Small intestine (tissue), 7 donors: ENCODE measurements around the gene OTOG. TPM values are rescaled to one million over a fixed set of nuclear protein-coding genes. Genes with fewer than 3 reads are reported as not detected.

Experiments used
- DNase-seq, 2 donors: peaks; one replicate each; pipeline versions ENCODE4 v3.0.0 to v3.0.0-alpha.2; 2013
- FAIRE-seq: peaks from 2 replicates; lab custom pipeline; 2012; peaks lifted over from hg19 to GRCh38; lab: Jason Lieb, UNC
- H3K27ac ChIP-seq, 3 donors: one replicate each; pipeline ENCODE4 v1.5.1; 2013; ENCODE audit warnings: low read length in 2 of 3, mild to moderate bottlenecking in 2 of 3, control low read depth in 1 of 3, inconsistent platforms in 1 of 3, low read depth in 1 of 3, moderate library complexity in 1 of 3
- H3K27me3 ChIP-seq, 3 donors: one replicate each; pipeline ENCODE4 v1.6.1; 2013; ENCODE audit warnings: low read length in 3 of 3, inconsistent platforms in 1 of 3; ENCODE audit not compliant: control insufficient read depth in 3 of 3, insufficient read depth in 3 of 3
- H3K36me3 ChIP-seq, 3 donors: one replicate each; pipeline ENCODE4 v1.6.1; 2013; ENCODE audit warnings: low read length in 3 of 3, inconsistent platforms in 1 of 3, low read depth in 1 of 3, mild to moderate bottlenecking in 1 of 3, moderate library complexity in 1 of 3; ENCODE audit not compliant: control insufficient read depth in 3 of 3, insufficient read depth in 2 of 3
- H3K4me1 ChIP-seq, 3 donors: one replicate each; pipeline ENCODE4 v1.6.1; 2013; ENCODE audit warnings: low read length in 2 of 3, inconsistent platforms in 1 of 3, low read depth in 1 of 3, mild to moderate bottlenecking in 1 of 3, moderate library complexity in 1 of 3; ENCODE audit not compliant: control insufficient read depth in 3 of 3, insufficient read depth in 2 of 3
- H3K4me3 ChIP-seq, 3 donors: one replicate each; pipeline ENCODE4 v1.5.1; 2013; ENCODE audit warnings: low read length in 3 of 3, control low read depth in 1 of 3, inconsistent platforms in 1 of 3, low read depth in 1 of 3, mild to moderate bottlenecking in 1 of 3, moderate library complexity in 1 of 3
- H3K9me3 ChIP-seq, 2 donors: one replicate each; pipeline ENCODE4 v1.6.1; 2013; ENCODE audit warnings: low read depth in 1 of 2, low read length in 1 of 2; ENCODE audit not compliant: control insufficient read depth in 2 of 2, insufficient read depth in 1 of 2
- WGBS, 3 donors: extraction: QIAGEN DNeasy Blood & Tissue Kit; methylation state at CpG; one replicate each; pipeline ENCODE4 v1.1.7; 2013; 5-methylcytosine and 5-hydroxymethylcytosine counted together
- polyA plus RNA-seq, 4 donors: library from polyadenylated mRNA; stranded (reverse) in 3 of 4; unstranded in 1 of 4; fragments of 200-250 nt in 3 of 4; fragments of 120-200 nt in 1 of 4; gene quantifications; one replicate each; pipeline versions ENCODE4 v1.2.1 to v1.2.3, GENCODE V29; 2013
- donor health status: healthy with polysubstance abuse.
- donor health status: control.
- donor health status: control.
- donor health status: Bipolar disorder and iron deficiency.
- donor health status: healthy.

OTOG gene
- polyA plus RNA-seq, 4 donors, result 0.04 TPM; not detected in 2

DNA sequence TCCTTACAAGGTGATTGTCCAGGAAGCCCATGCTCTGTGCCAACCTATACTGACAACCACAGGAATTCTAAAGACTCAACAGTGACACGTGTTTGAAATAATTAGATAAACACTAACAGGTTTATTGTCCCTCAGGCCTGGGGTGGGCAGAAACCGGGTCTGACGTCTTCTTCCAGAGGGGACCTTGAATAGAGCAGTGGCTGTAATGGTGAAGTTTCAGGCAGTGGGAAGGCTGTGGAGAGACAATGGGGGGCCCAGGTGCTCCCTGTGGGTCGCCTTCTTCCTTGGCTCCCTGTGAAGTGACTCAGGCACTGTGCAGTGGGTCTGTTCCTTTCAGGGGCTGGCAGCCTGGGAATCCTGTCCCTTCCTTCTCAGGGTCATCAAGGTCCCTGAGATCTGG, 54.6 kb downstream of the OTOG start:
- H3K9me3 ChIP-seq, result no peaks in the 10 kb centered on the region
- 58 to 64% (median 63%) methylated on average over 4 of the region's 4 CpGs for WGBS, 3 donors
- H3K4me1 ChIP-seq, result no peaks in the 10 kb centered on the region
- no peak overlapping the region for H3K27ac ChIP-seq
- H3K4me3 ChIP-seq, result no peak overlapping the region
- FAIRE-seq, result no peak
- no peak for DNase-seq
- H3K36me3 ChIP-seq, result no peaks in the 10 kb centered on the region
- H3K27me3 ChIP-seq, result peaks cover 0 to 10% (median 0%) of the 10 kb centered on the region in 3 donors

DNA sequence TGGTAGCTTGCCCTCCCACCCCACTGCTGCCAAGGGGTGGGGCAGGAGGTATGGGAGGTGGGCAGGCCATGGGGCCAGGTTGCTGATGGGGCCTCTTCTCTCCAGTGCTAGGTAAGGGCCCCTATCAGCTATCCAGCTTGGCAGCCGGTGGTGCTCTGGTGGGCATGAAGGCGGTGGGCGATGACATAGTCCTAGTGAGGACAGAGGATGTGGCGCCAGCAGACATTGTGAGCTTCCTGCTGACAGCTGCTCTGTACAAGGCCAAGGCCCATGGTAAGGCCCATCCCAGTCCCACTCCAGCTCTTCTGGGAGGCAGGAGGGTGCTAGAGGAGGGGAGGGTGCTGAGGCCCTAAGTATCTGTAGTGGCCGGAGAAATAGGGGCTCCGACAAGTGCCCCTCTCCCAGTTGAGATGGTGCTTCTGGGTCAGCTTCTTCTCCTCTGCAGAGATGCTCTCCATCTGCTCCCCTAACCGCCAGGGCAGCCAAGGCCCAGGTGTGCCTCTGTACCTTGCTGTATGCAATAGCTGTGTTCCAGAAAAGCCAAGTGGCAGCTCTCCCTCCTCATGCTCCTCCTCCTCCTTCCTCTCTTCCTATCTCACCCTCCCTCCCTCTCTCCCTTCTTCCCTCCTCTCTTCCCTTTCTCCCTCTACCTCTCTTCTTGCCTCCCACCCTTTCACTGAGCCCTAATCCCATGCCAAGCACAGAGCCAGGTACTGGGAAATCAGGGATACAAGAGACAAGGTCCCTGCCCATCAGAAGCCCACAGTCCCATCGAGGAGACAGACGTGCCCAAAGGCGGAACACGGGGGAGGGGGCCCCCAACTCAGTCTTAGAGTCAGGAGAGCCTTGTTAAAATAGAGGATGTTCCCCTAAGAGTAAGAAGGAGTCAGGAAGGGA, 55.3 kb downstream of the OTOG start:
- no peak for FAIRE-seq
- no peaks in the 10 kb centered on the region for H3K4me1 ChIP-seq
- no peaks in the 10 kb centered on the region for H3K36me3 ChIP-seq
- peaks cover 0 to 10% (median 0%) of the 10 kb centered on the region in 3 donors for H3K27me3 ChIP-seq
- DNase-seq, result no peak
- WGBS, 3 donors, result 84 to 85% (median 85%) methylated on average over 9 to 11 of the region's 11 CpGs
- no peaks in the 10 kb centered on the region for H3K9me3 ChIP-seq
- no peak overlapping the region for H3K27ac ChIP-seq
- H3K4me3 ChIP-seq, result no peak overlapping the region

DNA sequence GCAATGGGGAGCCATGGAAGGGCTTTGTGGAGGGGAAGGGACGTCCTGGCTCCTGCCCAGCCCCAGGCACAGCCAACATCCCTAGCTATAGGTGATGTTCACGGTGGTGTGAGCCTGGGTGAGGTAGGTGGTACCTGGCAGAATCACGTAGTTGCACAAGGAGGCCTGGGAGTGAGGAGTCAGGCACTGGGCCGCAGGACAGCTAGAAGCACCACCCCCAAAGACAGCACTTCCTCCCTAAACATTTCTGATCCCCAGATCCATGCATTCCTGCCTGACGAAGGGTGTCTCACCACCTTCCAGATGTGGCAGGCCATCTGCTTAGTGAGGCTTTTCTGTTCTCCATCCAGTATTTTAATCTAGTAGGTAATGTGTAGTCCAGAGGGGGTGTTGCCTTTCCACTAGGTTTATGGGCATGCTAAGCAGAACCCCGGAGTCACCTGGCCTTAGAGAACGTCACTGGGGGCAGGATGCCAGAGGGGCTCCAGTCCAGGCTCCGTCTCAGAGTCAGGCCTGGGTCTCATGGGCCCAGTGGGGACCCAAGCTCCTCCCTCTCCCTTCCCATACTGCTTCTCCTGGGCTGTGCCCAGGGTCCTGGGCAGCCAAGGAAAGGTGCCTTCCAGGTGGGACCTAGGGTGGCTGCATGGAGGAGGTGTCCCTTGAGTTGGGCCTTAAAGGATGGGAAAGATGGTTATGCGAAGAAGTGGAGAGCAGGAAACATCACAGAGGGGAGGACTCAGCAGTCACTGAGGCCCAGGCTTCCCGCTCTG, 56.2 kb downstream of the OTOG start:
- WGBS, 3 donors, result 60 to 72% (median 63%) methylated on average over 10 of the region's 10 CpGs
- FAIRE-seq, result no peak
- no peak for DNase-seq

DNA sequence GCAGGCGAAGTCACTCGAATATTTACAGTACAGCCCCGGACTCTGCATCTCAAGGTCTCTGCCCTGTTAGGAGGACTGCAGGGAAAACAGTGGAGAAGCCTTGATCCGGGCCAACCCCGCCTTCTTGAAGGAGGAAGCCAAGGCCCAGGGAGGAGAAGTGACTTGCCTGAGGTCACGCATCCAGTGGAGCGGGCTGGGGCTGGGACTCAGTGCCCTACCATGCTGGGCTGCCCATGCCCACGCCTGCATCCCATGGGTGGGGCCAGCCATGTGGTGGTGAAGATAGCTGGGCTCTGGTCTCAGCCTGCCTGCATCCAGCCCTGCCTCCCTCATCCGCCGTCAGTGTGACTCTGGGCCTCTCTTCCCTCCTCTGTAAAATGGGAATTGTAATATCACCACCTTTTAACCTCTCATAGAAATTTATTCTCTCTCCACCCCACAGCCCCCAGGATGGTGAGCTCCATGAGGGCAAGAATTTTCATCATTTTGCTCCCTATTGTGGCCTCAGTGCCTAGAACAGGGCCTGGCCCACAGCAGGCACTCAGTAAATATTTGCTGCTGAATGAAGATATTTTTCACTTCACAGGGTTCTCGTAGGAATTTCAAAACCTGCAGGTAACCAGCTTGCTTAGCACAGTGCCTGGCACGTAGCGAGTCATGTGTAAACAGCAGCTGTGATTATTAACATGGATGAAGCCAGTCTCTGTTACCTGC, 57.3 kb downstream of the OTOG start:
- Histone ChIP-seq H3K27me3 (peaks cover 0 to 10% (median 0%) of the 10 kb centered on the region in 3 donors), H3K27ac (no peak overlapping the region), H3K4me3 (no peak overlapping the region), H3K36me3 (no peaks in the 10 kb centered on the region), H3K9me3 (no peaks in the 10 kb centered on the region), H3K4me1 (no peaks in the 10 kb centered on the region)
- 65 to 69% (median 69%) methylated on average over 13 of the region's 13 CpGs for WGBS, 3 donors
- no peak for DNase-seq
- no peak for FAIRE-seq

More for the DNA sequence above, 56.2 kb downstream of the OTOG start:
- Histone ChIP-seq H3K4me1 (no peaks in the 10 kb centered on the region), H3K4me3 (no peak overlapping the region), H3K36me3 (no peaks in the 10 kb centered on the region), H3K27ac (no peak overlapping the region), H3K27me3 (peaks cover 0 to 10% (median 0%) of the 10 kb centered on the region in 3 donors), H3K9me3 (no peaks in the 10 kb centered on the region)

DNA sequence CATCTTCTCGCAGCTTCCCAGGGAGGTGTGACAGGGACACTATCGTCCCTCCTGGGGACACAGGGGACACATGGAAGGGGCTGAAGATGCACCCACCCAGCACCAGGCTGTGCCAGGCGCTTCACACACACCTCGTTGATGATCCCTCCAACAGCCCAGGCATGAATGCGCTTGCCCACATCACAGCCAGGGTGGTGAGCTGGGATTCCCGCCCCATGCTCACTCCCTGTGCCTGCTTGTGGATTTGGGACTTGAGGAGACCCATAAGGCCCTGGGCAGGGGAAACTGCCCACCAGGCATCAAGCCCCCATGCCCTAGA, 57.8 kb downstream of the OTOG start:
- FAIRE-seq (no peak), DNase-seq (no peak)
- no peak overlapping the region for H3K4me3 ChIP-seq
- no peaks in the 10 kb centered on the region for H3K9me3 ChIP-seq
- WGBS, 3 donors, result 60 to 73% (median 64%) methylated on average over 6 of the region's 6 CpGs
- H3K4me1 ChIP-seq, result no peaks in the 10 kb centered on the region
- peaks cover 0 to 6% (median 0%) of the 10 kb centered on the region in 3 donors for H3K27me3 ChIP-seq
- H3K36me3 ChIP-seq, result no peaks in the 10 kb centered on the region
- no peak overlapping the region for H3K27ac ChIP-seq

DNA sequence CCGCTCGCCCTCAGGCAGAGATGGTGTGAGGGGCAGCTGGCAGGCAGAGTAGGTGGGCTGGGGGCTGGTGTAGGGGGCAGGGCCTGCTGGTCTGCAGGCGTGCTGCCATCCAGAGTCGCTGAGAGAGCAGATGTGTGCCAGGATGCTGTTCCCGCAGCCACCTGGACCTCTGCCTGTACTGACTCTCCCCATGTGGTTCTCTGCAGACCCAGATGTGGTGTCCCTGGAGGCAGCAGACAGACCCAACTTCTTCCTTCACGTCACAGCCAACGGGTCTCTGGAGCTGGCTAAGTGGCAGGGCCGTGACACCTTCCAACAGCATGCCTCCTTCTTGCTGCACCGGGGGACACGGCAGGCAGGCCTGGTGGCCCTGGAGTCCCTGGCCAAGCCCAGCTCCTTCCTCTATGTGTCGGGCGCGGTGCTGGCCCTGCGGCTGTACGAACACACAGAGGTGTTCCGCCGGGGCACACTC, 58.6 kb downstream of the OTOG start:
- no peak overlapping the region for H3K27ac ChIP-seq
- FAIRE-seq (no peak), DNase-seq (no peak)

DNA sequence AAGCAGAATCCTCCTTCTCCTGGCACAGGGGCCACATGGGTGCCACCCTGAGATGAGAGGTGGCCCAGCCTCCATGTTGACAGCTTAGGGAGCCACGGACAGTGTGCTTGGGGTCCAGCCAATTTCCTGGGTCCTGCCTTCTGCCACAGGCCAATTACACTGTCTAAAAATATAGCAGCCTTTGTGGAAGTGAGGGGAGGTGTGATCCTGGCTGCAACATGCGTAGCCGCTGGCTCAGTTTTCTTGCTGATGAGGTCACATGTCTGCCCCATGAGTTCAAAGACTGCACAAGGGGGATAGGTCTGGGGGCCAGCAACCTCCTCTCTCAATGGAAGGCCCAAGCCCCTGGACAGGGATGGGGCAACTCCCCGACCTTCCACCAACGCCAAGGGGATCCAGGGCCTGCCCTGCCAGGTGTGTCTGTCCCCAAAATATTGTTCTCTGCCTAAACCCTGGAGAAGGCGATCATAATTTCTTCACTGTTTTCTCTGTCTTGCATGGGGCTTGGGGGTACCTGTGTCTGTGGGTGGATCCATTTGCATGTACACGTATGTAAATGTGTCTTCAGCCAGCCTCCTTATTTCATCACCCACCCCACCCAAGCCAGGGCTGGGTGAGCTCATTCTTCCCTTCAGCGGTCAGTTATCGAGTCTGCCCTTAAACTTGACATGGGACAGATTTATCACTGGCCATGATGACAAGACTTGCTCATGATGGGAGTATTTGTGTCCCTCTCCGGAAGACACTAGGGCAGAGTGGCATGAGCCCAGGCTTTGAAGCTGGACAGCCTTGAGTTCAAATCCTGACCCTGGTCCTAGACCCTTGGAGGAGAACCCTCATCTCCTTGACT, 59.4 kb downstream of the OTOG start:
- FAIRE-seq, result no peak
- no peak for DNase-seq
- H3K4me3 ChIP-seq, result no peak overlapping the region
- H3K9me3 ChIP-seq, result no peaks in the 10 kb centered on the region
- WGBS, 3 donors, result 64 to 71% (median 68%) methylated on average over 10 of the region's 10 CpGs
- no peaks in the 10 kb centered on the region for H3K36me3 ChIP-seq
- no peak overlapping the region for H3K27ac ChIP-seq
- H3K27me3 ChIP-seq, result no peaks in the 10 kb centered on the region
- H3K4me1 ChIP-seq, result no peaks in the 10 kb centered on the region

More for the DNA sequence above, 58.6 kb downstream of the OTOG start:
- 80 to 83% (median 81%) methylated on average over 14 to 17 of the region's 17 CpGs for WGBS, 3 donors
- H3K4me3 ChIP-seq, result no peak overlapping the region
- H3K27me3 ChIP-seq, result peaks cover 0 to 2% (median 0%) of the 10 kb centered on the region in 3 donors
- H3K4me1 ChIP-seq, result no peaks in the 10 kb centered on the region
- H3K36me3 ChIP-seq, result no peaks in the 10 kb centered on the region
- H3K9me3 ChIP-seq, result no peaks in the 10 kb centered on the region
